ENCODE measurements around the gene MARCHF6.
"Not testable (repeated sequence)": the region's sequence is repeated elsewhere in the genome, so short reads cannot be mapped to it uniquely, and the experiment has no call there.

MARCHF6 gene

DNA sequence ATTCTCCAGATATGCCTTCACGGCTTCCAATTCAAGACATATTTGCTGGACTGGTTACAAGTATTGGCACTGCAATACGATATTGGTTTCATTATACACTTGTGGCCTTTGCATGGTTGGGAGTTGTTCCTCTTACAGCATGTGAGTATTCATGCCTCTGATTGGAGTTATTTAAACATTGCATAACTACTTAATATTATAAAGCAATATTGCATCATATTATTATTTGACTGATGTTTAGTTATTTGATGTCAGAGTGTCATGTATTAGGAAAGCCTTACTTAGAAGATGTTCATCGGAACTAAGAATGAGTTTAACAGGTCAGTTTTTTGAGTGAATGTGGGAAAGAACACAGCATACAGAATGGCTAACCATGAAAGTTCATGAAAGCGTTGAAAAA is 28.3 kb downstream of the MARCHF6 start:
- no peak for DNase-seq (ENCODE audit: low read depth in 3 of 3)

DNA sequence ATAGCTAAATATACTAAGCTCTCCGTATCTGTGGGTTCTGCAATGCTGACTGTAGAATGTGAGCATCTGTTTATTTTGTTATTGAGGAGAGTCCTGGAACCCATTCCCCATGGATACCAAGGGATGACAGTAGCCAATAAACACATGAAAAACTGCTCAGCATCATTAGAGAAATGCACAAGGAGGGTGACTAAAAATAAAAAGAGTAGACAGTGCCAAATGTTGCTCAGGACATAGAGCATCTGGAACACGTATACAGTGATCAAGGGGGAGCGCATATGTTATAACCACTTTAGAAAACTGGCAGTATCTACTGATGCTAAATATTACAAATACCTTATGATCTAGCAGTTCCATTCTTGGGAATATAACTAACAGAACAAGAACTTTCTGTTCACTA is 31.0 kb downstream of the MARCHF6 start:
- DNase-seq (ENCODE audit: low read depth in 3 of 3): no peak

DNA sequence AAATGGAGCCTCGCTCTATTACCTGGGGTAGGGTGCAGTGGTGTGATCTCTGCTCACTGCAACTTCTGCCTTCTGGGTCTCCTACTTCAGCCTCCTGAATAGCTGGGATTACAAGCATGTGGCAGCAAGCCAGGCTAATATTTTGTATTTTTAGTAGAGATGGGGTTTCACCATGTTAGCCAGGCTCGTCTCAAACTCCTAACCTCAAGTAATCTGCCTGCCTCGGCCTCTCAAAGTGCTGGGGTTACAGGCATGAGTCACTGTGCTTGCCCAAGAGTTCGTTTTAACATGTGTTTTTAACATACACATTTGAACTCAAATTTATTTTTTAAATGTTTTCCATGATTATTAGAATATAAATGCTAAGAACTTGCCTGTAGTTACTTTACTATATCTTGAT is 34.2 kb downstream of the MARCHF6 start:
- no peak for DNase-seq (ENCODE audit: low read depth in 3 of 3)

GRCh38 chr5:10391130-10391529 is 37.6 kb downstream of the MARCHF6 start:
- DNase-seq (ENCODE audit: low read depth in 3 of 3): no peak

DNA sequence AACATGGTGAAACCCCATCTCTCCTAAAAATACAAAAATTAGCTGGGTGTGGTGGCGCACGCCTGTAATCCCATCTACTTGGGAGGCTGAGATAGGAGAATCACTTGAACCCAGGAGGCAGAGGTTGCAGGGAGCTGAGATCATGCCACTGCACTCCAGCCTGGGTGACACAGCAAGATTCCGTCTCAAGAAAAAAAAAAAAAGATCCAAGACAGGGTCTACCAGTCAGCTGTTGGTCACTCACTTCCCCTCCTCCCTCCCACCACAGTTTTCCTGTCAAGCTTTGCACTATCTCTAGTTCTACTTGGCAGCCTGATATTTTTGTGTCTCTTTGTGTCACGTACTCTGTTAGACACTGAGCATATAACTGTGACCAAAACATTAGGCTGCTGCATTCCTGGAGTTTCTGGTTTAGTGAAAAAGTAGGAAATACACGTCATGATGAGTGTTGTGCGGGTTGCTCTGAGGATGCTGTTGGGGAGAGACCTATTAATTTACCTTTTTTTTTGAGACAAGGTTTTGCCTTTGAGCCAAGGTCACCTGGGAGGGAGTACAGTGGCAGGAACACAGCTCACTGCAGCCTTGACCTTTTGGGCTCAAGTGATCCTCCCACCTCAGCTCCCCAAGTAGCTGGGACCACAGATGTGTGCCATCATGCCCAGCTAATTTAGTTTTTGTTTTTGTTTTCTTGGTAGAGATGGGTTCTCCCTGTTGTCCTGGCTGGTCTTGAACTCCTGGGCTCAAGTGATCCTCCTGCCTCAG is 39.3 kb downstream of the MARCHF6 start:
- DNase-seq (ENCODE audit: low read depth in 3 of 3): not testable (repeated sequence)

DNA sequence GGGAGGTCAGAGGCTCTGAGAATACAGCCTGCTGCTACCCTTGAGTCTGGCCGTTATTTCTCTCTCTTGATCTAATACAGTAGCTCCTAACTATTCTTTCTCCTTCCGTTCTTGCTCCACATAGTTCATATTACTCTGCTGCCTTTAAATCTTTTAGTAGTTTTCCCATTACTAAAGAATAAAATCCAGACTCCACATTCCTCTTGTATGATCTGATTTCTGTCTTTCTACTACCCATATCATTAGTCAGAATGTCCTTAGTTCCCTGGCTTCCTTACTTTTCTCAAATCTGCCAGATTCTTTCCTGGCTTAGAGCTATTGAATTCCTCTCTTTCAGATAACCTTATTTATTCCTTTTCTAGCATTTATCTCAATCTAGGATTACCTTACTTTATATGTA is 40.0 kb downstream of the MARCHF6 start:
- no peak for DNase-seq (ENCODE audit: low read depth in 3 of 3)

DNA sequence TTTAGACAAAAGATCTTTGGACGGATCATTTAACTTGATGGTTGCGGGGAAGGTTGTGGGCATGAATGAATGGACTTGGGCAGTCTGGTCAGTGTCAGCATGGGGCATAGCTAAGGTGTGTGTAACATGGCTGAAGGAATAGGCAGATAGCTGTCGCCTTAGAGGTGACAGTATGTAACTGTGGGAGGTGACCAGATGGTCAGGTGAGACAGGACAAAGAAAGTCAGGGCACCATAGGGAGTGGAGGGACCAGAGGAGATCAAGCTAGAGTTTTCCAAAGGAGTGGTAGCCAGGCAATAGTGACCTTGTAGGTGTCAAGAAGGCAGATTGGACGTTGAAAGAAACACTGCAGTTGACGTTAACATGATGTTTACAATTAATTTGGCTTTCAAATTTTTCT is 43.1 kb downstream of the MARCHF6 start:
- no peak for DNase-seq (ENCODE audit: low read depth in 3 of 3)

- no peak for DNase-seq (ENCODE audit: low read depth in 3 of 3)
Measured at GRCh38 chr5:10399839-10400238, 46.3 kb downstream of the MARCHF6 start.

GRCh38 chr5:10400411-10400810 is 46.9 kb downstream of the MARCHF6 start:
- no peak for DNase-seq (ENCODE audit: low read depth in 3 of 3)

DNA sequence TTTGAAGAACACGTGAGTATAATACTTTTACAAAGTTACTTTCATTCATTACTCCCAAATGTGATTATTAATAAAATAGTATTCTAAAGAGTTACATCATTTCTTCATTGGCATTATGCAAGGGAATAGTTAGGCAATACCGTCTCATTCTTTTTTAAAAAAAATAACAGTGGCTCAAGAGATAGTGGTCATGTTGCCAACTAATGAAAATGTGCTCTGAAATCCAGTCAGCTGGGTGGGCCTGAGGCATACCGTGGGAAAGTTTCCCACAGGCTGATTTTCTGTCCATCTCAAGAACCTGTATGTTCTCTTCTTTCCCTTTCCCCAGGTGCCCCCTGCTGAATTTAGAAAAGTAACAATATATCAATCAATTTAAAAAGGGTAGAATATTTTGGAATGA is 47.3 kb downstream of the MARCHF6 start:
- no peak for DNase-seq (ENCODE audit: low read depth in 3 of 3)

- no peak for DNase-seq (ENCODE audit: low read depth in 3 of 3)
Measured at GRCh38 chr5:10401498-10401897, 48.0 kb downstream of the MARCHF6 start.

Data from stimulated activated CD4-positive, alpha-beta T cell treated with anti-CD3 and anti-CD28 coated beads, TNF-alpha, amount 100 ng/mL, for 48 hours (primary cell).